ENCODE data around the gene STIP1.
"Not testable (repeated sequence)": the region's sequence is repeated elsewhere in the genome, so short reads cannot be mapped to it uniquely, and the experiment has no call there.

Gene STIP1

DNA sequence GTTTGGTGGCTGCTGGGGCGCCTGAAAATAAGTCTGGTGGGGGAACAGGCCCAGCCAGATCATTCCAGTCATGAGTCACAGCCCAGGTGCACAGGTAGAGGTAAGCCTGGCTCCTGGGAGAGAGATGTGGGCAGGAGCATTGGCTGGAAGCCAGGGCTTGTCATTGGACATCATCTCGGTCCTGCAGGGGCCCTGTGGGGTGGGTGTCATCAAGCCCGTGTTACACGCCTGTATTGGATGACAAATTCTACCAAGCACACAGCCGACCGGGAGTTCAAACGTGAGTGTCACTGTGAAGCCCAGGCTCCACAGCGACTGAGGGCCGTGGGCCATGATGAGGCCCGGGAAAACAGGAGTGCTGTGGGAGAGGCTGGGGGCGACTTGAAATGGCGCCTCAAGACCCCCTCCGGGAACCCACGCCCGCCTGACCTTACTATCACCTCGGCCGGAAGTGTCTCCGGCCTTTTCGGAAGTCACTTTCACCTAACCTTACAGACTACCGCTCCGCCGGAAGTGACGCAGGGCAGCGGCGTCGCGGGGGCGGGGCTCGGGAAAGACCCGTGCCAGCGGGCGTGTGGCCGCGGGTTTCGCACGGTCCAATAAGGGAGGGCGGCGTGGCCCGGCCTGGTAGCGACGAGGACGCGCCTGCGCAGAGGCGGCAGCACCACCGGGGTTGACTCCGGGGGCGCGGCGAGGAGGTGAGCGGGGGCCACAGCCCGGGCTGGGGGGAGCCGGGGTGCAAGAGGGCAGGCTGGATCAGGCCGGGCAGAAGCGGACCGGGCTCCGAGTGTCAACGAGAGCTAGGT, 54.7 kb downstream of the STIP1 start, which contains the start of gene FKBP2:
TSS of gene FKBP2 (plus strand) at position 661 of the 806 bp plus-strand sequence. CDS start 1,293 bp downstream, outside the sequence.
- peak; percentile 98 for DNase-seq

DNA sequence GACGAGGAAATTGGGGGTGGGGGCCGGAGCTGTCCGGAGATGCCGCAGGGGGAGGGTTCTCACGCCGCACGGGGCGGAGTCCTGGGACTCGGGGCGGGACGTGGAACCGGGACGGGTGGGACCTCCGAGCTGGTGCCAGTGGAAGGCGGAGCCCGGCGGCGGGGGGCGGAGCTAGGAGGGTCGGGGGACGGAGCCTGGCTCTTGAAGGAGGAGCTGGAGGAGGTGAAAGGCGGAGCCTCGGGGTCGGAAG, 55.2 kb downstream of the STIP1 start:
- DNase-seq, result peak; percentile 99

DNA sequence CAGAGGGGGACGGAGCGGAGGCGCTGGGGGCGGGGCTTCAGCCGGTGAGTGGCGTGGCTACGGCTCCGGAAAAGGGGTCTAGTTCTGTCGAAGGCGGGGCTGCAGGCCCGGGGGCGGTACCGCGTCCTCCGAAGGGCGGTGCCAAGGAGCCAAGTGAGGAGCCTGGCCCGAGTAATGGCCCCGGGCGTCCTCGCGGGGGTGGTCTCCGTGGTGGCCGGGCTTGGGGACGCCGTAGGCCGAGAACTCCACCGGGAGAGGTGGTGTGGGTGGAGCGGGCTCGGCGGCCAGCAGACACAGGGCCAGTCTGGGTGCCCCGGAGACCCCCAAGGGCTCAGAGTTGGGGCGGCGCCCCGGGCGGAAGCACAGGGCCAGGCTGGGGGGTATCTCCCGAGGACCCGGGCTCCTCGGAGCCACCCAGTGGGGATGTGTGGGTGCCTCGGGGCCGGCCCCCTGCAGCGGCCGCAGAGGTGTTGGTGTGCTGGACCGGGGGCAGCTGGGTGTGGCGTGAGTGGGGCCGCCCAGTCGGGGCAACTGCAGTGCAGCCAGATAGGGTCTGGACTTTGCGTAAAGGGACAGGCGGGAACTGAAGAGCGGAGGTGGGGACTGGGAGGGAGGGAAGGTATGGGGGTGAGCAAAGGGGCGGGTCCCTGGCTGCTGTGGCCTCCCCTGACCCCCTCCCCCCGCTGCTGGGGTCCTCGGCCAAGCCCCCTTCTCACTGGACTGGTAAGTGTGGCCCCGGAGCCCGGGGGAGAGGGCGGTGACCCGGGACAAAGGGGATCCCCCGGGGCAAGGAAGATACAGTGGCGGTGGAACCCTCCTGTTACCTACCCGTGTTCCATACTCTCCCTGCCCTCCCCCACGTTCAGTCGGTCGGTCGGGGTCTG, 55.8 kb downstream of the STIP1 start:
- DNase-seq, result peak; percentile 72

DNA sequence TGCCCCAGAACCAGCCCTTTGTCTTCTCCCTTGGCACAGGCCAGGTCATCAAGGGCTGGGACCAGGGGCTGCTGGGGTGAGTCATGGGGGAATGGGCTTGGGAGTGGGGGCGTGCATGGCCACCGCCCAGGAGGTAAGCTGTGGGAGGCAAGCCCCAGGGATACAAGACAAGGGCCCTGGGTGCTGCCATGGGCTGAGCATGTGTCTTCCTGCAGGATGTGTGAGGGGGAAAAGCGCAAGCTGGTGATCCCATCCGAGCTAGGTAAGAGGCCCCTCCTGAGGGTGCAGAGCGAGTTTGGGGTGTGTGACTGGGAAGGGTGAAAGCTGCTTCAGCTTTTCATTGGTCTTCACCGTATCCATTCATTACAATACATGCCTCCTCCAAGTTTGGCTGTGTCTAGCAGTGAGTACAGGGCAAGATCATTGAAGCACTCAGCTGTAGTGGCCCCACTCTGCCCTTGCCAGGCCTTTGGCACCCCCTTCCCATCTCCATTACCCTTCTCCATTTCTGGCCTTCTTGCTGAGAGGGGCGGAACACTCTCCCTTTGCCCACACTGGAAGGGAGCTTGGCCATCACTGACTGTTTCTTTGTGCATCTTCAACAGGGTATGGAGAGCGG, 57.4 kb downstream of the STIP1 start:
- DNase-seq, result no peak

DNA sequence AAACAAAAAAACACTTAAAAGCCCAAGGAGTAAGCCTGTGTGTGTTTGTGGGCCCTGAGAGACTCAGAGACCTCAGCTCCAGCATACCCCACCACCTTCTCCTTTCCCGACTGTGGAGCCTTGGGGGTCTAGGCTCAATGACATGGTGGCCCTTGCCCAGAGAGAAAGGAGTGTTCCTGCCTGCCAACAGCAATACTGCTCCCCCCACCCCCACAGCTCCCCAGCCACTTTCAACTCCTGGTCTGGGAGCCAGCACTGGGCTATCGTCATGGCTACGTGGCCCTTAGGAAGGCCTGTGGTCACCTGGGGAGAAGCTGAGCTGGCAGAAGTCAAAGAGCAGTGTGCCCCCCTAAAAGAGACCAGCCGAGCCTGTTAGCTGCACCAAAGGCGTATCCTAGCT, 58.1 kb downstream of the STIP1 start:
- no peak for DNase-seq

DNA sequence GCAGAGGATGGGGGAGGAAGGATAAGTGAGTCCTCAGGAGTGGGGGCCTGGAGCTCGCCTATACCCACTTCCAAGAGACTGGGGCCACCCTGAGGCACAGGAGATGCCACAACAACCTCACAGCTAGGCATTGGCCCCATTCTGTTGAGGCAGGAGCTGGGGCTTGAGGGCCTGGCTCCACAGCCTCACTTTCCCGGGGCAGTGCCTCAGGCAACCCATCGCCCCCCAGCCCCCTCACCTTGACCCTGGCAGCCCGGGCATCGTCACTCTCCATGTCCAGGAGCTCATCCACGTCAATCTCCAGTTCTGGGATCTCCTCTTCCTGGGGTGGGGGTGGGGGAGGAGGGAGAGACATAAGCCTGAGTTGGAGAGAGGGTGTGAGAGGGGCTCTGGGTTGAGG, 59.0 kb downstream of the STIP1 start:
- no peak for DNase-seq

DNA sequence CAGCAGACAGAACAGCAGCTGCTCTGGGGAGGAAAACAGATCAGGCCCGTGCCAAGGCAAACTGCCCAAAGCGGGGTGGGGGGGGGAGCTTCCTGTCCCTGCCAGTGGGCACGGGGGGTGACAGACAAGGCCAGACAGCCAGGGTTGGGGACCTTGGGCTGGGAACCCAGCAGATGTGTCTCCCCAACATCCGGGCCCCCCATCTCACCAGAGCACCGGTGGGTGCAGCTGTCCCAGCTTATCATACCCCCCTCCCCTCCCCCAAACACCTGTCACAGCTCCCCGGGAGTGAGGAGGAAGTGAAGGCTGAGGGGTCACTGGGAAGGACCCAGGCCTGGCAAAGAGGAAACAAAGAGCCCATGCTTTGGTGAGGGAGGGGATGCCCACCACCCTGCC, 59.4 kb downstream of the STIP1 start:
- no peak for DNase-seq

DNA sequence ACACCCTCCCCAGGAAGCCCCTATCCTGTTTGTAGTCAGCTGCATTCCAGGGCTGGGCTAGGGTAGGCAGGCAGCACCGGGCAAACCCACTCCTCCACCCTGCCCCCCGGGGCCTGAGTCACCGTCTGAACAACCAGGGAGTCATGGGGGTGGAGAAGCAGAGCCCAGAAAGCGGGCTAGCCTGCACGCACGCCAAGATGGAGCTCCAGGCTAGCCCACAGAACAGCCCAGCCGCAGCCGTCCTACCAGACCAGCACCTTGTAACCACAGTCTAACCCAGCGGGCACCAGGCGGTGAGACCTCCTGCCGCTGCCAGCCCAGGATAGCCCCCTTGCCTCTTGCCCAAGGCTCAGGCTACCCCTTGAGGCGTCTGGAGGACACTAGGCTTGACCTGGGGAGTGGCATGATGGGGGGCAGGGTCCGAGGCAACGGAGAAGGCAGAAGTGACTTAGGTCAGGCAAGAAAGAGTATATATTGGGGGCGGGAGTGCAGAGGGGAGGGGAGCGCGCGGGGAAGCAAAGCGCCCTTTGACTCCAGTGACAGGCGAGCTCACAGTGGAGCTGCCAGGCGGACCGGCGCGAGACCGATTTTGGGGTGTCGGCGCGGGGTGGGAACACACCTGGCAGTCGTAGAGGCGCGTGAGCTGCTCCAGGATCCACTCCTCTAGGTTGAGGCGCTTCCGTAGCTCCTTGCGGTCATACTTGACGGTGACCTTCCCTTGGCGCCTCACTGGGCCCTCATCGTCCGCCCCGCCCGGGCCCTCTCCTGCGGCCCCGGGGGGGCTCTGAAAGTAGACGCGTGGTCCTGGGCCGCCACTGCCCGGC, 60.0 kb downstream of the STIP1 start:
- DNase-seq, result peak; percentile 79

DNA sequence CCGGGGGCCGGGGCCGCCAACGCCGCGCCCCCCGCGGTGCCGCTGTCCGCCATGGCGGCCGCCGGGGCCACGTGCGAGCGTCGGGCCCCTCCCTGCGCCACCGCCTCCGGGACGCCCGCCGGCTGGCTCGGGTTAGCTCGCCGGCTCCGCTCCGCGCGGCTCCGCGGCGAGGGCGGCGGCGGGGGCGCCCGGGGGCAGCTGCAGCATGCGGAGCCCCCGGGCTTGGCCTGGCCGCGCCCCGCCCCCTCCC, 60.6 kb downstream of the STIP1 start:
- DNase-seq, result not testable (repeated sequence)

DNA sequence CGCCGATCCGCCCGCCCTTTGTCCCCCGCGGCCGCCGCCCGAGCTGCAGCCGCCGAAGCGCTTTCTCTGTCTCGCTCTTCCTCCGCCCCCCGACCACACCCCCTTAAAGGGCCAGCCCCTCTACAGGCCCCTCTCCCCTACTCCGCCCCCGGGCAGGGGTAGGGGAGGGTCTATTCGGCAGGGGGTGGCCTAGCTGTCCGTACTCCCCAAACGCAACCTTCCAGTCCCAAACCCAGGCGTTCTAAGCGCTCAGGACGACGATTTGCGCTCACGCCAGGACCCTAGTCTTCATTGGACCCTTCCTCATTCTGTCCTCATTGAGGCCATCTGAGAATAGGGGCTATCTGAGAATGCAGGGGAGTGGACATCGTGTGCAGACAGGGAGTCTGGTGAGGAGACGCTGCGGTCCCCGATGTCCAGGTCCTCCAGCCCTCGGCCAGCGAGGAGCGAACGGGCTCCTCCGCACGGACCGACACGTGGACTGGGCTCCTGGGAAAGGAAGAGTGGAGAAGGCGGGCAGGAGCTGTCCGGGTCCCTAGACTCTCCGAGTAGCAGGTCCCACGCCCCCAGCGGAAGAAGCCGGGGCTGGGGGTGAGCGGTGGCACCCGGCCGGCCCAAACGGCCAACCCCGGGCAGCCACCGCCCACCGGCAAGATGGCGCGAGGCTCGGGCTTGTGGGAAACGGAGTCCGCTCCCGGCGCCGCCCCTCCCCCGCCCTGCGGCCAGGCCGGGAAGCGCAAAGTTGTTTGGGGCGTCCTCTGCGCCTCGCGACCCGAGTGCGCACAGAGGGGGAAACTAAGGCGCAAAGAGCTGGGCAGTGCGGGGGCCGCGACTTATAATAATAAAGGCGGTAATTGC, 61.1 kb downstream of the STIP1 start, which contains the start of gene PPP1R14B:
TSS of gene PPP1R14B (minus strand) at position 73 of the 858 bp plus-strand sequence. CDS start 270 bp downstream, outside the sequence.
- DNase-seq, result peak; percentile 92

DNA sequence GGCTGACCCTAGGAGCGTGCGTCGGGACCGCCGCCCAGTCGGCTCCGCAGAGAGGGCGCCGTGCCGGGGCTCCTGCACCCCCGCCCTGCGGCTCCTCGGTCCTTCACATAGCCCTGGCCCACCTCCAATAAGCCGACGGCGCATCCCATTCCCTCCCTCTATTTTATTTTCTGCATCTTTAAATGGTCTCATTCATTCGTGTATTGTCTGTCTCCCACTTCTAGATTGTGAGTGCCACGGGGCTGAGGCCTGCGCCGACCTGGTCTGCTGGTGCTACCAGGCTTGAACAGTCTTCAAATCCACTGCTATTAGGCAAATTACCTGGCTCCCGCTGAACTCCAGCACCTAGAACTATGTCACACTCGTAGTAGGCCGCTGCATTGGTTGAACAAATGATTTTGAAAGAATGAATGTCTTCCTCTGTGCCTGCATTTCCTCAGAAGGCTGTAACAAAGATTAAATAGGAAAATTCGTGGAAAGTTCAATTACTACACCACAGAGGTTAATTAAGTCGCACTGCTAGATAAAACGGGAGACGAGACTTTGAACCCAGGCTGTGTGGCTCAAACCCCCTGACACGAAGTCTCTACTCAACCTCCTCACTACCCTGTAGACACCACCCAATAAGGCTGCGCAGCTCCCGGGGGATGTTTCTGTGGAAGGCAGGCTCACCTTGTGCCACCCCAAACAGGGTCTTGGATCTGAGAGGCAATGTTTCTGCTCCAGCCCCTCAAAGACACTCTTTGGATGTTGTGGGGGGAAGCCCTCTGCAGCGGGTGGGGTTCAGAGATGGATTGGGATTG, 62.0 kb downstream of the STIP1 start:
- DNase-seq, result no peak

DNA sequence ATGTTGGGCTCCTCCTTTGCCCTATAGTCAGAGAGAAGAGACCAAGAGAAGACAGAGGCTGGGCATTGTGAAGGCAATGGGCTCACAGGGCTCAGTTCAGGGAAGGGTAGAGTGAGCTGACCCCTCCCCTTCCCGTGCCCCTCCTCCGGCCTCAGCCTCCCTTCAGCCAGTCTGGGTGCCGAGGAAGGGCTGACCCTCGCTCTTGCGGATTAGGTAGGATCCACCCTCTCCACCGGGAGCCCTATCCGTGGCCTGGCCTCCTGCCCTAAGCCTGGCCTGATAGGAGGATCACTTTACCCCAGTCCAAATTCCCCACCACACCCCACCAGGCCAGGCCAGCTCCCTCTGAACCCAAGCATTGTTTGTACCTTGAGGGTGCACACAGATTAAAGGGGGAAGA, 62.6 kb downstream of the STIP1 start:
- no peak for DNase-seq

DNA sequence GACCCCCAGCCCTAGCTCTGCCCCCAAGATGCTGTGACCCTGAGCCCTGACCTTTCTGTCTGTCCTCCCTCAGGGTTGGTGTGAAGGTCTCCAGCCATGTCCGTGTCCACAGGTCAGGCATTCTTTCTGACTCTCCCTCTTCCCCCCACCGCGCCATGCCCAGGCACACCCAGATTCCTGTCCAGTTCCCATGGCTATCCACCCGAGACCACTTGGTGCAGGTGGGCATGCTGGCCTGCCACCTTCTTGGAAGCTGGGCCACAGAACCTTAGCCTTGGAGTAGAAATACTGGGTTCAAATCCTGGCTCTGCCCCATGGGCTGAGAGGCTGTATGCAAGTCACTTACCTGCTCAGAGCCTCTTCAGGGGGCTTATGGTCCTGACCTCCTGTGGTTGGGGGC, 63.1 kb downstream of the STIP1 start:
- no peak for DNase-seq

DNA sequence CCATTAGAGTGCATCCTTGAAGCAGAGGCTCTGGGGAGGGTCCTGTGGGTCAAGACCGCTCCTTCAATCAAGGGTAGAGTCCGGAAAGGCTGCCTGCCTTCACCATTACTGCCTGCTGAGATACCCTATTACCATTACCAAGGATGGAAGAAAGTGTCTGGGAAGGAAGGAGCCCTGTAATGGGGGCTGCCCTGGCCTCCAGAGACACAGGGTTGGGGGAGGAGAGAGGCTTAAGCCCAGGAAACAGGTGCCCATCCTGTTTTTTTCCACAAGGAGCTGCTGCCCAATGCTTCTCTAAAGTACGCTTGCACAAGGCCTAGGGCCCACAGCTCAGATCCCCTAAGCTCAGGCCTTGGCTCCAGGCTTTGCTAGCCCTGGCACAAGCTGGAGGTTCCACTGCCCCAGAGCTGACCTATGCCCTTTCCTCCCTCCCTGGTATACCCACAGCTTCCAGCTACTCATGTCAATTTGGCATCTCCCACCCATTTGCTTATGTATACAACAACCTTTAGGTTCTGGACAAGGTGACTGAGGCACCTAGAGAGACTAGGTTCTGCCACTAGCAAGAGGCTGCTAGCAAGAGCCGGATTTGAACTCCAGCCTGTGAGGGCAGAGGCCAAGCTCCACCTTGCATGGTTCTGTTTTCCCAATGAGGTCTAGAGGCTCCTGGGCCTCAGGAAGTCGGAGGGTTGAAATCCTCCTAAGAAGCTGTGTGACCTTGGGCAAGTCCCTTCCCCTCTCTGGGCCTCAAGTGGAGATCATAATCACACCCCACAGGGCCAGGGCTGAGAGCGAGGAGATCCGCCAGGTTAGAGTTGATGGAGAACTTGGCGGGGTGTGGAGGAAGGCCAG, 63.8 kb downstream of the STIP1 start:
- no peak for DNase-seq

DNA sequence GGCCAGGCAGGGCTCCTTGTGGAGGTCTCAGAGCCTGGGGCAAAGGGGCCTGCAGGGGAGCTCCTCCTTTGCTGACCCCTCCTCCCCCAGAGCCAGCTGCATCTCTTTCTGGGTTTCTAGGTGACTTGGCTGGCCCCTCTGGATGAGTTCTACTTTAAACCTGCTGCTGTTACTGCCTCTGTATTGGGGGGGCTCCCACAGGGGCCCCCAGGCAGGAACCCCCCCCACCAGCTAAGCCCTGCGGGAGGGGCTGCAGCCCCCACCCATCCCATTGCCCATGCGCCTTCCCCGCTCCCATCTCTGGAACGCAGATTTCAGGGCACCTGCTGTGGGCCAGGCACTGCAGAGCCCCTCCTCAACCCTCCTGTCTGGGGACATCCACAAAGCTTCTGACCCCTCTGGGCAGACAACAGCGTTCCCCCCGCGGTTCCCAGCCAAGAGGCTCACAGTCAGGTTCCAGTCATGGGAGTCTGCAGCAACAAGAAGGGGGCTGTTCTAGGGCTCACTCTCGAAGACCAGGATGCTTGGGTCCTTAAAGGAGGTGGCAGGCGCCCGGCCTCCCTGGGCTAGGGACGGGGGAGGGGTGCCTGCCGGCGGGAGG, 64.5 kb downstream of the STIP1 start:
- no peak for DNase-seq

DNA sequence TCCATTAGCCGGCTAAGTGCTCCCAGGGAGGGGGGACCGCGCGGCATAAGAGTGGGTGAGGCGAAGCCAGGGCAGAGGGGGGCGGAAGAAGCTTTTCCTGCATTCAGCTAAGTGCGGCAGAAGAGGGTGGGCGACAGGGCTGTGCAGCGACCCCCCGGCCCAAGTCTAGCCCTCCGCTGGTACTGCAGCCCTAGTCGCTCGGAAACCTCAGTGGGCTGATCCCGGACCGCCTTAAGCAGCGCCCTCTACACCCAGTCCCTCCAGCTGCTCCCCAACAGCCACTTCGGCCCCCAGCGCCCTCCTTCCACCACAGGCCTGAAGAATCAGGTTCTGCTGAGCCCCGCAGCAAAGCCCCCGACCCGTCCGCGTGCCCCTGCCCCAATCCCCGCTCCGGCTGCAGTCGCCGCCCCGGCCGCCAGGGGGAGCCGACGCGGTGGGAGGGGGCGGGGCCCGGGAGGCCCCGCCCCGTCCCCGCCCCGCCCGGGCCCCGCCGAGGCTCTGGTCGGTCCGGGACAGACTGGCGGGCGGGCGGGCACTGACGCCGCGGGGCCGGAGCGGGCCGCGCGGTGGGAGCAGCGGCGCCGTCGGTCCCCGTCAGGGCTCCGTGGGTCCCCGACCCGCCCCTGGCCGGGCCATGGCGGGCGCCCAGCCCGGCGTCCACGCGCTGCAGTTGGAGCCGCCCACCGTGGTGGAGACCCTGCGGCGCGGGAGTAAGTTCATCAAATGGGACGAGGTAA, 65.2 kb downstream of the STIP1 start, which contains the start of gene PLCB3:
TSS of gene PLCB3 (plus strand) at position 515 of the 737 bp plus-strand sequence. CDS start at position 635, 120 bp downstream.
- peak; percentile 79 for DNase-seq

DNA sequence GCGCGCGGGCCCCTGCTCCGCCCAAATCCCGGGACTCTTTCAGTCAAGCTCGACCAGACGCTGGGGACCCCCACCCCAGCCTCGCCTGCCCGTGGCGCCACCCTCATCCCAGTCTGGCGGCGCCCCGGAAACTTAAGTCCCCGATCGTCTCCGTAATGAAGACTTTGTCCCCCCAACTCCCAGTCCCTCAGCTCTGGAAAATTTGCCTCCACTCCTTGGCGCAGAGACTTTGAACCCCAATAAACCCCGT, 65.7 kb downstream of the STIP1 start:
- DNase-seq, result no peak

DNA sequence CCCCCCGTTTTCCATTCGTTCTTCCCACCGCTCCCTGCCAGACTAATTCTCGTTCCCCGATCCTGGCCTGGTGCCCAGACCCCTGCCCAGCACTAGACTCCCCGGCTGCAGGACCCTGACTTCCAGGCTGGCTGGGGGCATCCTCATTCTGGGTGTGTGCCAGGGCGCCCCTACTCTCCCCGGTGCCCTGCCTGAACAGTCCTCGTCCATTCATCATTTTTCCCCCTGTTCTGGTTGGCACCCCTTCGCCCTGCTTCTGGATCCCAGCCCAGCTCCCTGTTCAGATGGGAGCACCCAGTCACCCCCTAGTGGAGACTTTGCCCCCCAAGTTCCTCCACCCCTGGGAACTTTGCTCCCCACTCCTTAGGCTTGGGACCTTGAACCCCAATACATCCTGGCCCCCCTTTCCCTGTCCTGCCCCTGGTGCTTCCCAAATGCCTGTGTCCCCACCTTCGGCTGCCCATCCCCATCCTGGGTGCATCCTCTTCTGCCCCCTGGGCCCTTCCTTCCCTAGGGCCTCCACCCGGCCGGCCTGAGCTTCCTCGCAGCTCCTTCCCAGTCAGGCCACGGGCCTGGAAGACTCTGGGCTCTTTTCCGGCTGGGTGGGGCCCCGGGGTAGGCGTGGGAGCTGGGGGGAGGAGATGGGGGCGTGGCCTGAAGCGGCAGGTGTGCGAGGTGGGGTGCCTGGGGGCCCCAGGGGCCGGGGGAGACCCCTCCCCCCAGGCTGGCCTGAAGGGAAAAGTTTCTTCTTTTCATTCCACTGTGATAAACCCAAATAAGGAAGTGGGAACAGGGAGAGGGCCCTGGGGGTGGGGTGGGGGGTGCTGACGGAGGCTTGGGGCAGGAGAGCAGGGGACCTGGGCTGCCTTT, 66.3 kb downstream of the STIP1 start:
- DNase-seq, result peak; percentile 42
